HG02852 (cell line): ENCODE results near the gene EXO5.
"Not testable (repeated sequence)": the region's sequence is repeated elsewhere in the genome, so short reads cannot be mapped to it uniquely, and the experiment has no call there.

ENCODE experiments used
- ATAC-seq: cut with Tn5 transposase; IDR thresholded peaks from one replicate; pipeline ENCODE4 v1.9.1; 2021; ENCODE audit warnings: mild to moderate bottlenecking, moderate library complexity; ENCODE audit not compliant: unreplicated experiment

The EXO5 gene

DNA sequence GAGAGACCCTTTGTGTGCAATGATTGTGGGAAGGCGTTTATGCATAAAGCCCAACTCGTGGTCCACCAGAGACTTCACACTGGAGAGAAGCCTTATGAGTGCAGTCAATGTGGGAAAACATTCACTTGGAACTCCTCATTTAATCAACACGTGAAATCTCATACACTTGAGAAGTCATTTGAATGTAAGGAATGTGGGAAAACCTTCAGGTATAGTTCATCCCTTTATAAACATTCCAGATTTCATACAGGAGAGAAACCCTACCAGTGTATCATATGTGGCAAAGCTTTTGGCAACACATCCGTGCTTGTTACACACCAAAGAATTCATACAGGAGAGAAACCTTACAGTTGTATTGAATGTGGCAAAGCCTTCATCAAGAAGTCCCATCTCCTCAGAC lies 38.4 kb downstream of the EXO5 start:
- ATAC-seq: no peak

DNA sequence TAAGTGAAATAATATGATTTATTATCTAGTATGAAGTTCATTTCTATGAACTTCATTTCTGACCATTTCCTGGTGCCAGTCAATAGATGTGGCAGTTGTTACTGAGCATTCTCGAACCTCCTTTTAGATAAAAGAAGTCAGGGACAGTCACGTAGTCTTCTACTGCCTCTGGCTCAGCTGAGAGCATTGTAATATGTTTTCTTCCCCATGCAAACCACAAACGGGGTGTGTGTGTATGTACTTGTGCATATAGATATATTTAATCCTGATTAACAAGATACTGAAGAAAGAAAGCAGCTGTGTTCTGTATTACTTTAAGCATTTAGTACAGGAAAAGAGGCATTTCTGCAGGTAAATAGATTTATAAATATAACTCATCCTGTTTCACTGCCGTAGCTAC lies 44.5 kb downstream of the EXO5 start:
- ATAC-seq: no peak

- not testable (repeated sequence) for ATAC-seq
Measured at GRCh38 chr1:40554807-40555206, 46.2 kb downstream of the EXO5 start.

DNA sequence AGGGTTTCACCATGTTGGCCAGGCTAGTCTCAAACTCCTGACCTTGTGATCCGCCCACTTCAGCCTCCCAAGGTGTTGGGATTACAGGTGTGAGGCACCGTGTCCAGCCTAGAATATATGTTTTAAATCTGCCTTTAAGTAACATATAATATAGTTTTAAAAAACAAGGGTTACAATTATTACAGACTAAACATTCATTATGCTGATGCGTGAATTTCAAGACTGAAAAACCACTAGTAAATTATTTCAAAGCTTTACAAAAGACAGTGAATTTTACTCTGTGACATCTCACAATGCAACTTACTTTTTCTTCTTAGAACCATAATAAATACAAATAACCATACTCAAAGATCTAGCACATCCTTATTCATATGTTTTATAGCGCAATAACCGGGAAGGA lies 47.6 kb downstream of the EXO5 start:
- ATAC-seq: no peak

GRCh38 chr1:40558241-40558640 lies 49.7 kb downstream of the EXO5 start:
- ATAC-seq: not testable (repeated sequence)

- no peak for ATAC-seq
Measured at GRCh38 chr1:40562185-40562584, 53.6 kb downstream of the EXO5 start.

DNA sequence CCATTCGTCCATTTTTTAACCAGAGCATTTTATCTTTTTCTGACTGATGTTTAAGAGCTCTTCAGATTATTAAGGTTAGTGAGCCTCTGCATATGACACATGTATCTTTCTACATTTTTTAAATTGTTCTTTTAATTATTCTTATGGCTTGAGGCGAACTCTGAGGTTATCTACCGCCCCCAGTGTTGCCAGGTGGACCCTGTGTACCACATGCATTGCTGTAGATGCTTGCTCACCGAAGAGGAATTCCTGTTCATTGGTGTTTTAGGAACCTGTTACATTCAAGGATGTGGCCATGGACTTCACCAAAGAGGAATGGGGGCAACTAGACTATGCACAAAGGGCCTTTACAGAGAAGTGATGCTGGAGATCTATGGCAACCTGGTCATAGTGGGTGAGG lies 54.7 kb downstream of the EXO5 start:
- no peak for ATAC-seq

GRCh38 chr1:40564506-40564905 lies 55.9 kb downstream of the EXO5 start:
- ATAC-seq: no peak

- ATAC-seq: no peak
Measured at GRCh38 chr1:40564913-40565312, 56.3 kb downstream of the EXO5 start.
